A549 (cell line): ENCODE measurements around the gene TAX1BP1. TPM values are rescaled to one million over a fixed set of nuclear protein-coding genes. Genes with fewer than 3 reads are reported as not detected.

Experiments used
- ATAC-seq, 2 experiments: fragments of 200-7000 bp in 1 of 2; fragments of >200 bp in 1 of 2; cut with Nextera tagmentation in 1 of 2; cut with Tn5 transposase in 1 of 2; 3 replicates each; pipeline versions ENCODE4 v1.8.0 to v1.9.1; 2018 to 2020; ENCODE audit warnings: mild to moderate bottlenecking in 1 of 2, moderate library complexity in 1 of 2
- CTCF ChIA-PET: fragments of 300-600 bp; sonication (Branson Sonifier 250); formaldehyde crosslinking; extraction: SDS; loops from one replicate; lab custom pipeline; 2021; ENCODE audit warnings: antibody characterized with exemption, inconsistent platforms; lab: Yijun Ruan, JAX
- POLR2A ChIA-PET: fragments of 350-600 bp; formaldehyde crosslinking; extraction: SDS; loops from one replicate; lab custom pipeline; 2021; ENCODE audit warnings: antibody characterized with exemption, inconsistent platforms; lab: Yijun Ruan, JAX
- DNase-seq, 2 experiments: peaks; one replicate each; pipeline versions ENCODE4 v3.0.0 to v3.0.0-alpha.2; 2011 to 2016; ENCODE audit warnings: low read depth in 1 of 2, low spot score in 1 of 2
- FAIRE-seq: peaks from 2 replicates; lab custom pipeline; 2011; peaks lifted over from hg19 to GRCh38; lab: Jason Lieb, UNC
- H3K27ac ChIP-seq, 2 experiments: fragments of >200 bp; sonication (Bioruptor Twin); formaldehyde crosslinking; 3 replicates each; pipeline ENCODE4 v1.5.1; 2016 to 2017
- H3K4me1 ChIP-seq: fragments of >200 bp; sonication (Bioruptor Twin); formaldehyde crosslinking; 3 replicates; pipeline ENCODE4 v1.6.1; 2016
- H3K4me2 ChIP-seq: fragments of >200 bp; sonication (Bioruptor Twin); formaldehyde crosslinking; 3 replicates; pipeline ENCODE4 v1.6.1; 2016
- H3K4me3 ChIP-seq: fragments of >200 bp; sonication (Bioruptor Twin); formaldehyde crosslinking; 3 replicates; pipeline ENCODE4 v1.5.1; 2016
- H3K9me3 ChIP-seq: fragments of >200 bp; sonication (Bioruptor Twin); formaldehyde crosslinking; 3 replicates; pipeline ENCODE4 v1.6.1; 2016
- CEBPB ChIP-seq, 2 experiments: fragments of >200 bp in 1 of 2; sonication (Bioruptor Twin) in 1 of 2; formaldehyde crosslinking in 1 of 2; IDR thresholded peaks; 2 replicates each; pipeline ENCODE4 v1.6.1; 2012 to 2016
- CHD2 ChIP-seq: fragments of 150-350 bp; IDR thresholded peaks from 2 replicates; pipeline ENCODE4 v1.6.1; 2014; ENCODE audit warnings: low read length; ENCODE audit not compliant: partially characterized antibody
- EHMT2 ChIP-seq: fragments of 200-600 bp; sonication (generic); IDR thresholded peaks from 2 replicates; pipeline ENCODE4 v1.6.1; 2016; ENCODE audit warnings: antibody characterized with exemption, low read depth, mild to moderate bottlenecking, moderate library complexity
- EP300 ChIP-seq, 2 experiments: fragments of >200 bp; sonication (Bioruptor Twin); formaldehyde crosslinking; IDR thresholded peaks; 2 replicates in 1 of 2; 3 replicates in 1 of 2; pipeline ENCODE4 v1.6.1; 2016 to 2017
- FOSB ChIP-seq: fragments of 250-450 bp; sonication (Bioruptor Pico); IDR thresholded peaks from 2 replicates; pipeline ENCODE4 v1.5.0; 2020; ENCODE audit warnings: mild to moderate bottlenecking, moderate library complexity
- HMGXB4 ChIP-seq: fragments of 250-450 bp; sonication (Bioruptor Pico); IDR thresholded peaks from 2 replicates; pipeline ENCODE4 v1.5.0; 2021; ENCODE audit warnings: mild to moderate bottlenecking, moderate library complexity, borderline replicate concordance
- KDM5A ChIP-seq: fragments of 200-600 bp; sonication (generic); IDR thresholded peaks from 2 replicates; pipeline ENCODE4 v1.6.1; 2016; ENCODE audit warnings: antibody characterized with exemption, mild to moderate bottlenecking
- MAFK ChIP-seq: fragments of 450-650 bp; IDR thresholded peaks from 2 replicates; pipeline ENCODE4 v1.6.1; 2014; ENCODE audit not compliant: partially characterized antibody
- MAZ ChIP-seq: fragments of 150-350 bp; IDR thresholded peaks from 2 replicates; pipeline ENCODE4 v1.6.1; 2014; ENCODE audit warnings: antibody characterized with exemption, low read depth, low read length, borderline replicate concordance
- MYC ChIP-seq: IDR thresholded peaks from 2 replicates; pipeline ENCODE4 v1.6.1; 2012; ENCODE audit warnings: mild to moderate bottlenecking, inconsistent platforms, low read length, improper control_type of control experiment, borderline replicate concordance
- NPAS2 ChIP-seq: fragments of 250-450 bp; sonication (Bioruptor Pico); IDR thresholded peaks from 2 replicates; pipeline ENCODE4 v1.8.0; 2022; ENCODE audit warnings: mild to moderate bottlenecking, moderate library complexity, borderline replicate concordance
- TFCP2L1 ChIP-seq: fragments of 250-450 bp; sonication (Bioruptor Pico); IDR thresholded peaks from 2 replicates; pipeline ENCODE4 v1.5.0; 2021; ENCODE audit warnings: mild to moderate bottlenecking
- WGBS: methylation state at CpG from one replicate; pipeline ENCODE4 v1.1.6; 2017; ENCODE audit errors: missing lambda C conversion rate; 5-methylcytosine and 5-hydroxymethylcytosine counted together
- polyA plus RNA-seq, 4 experiments: library from polyadenylated mRNA; depleted of rRNA in 3 of 4; stranded (reverse); fragments of >200 nt; fragmentation: RNase III in 1 of 4; extraction: RNeasy Plus Mini Kit Qiagen cat#74134 plus additional on column Dnase treatment in 1 of 4; gene quantifications; 2 replicates in 3 of 4; 3 replicates in 1 of 4; pipeline ENCODE4 v1.2.3, GENCODE V29; 2011 to 2017
- TF ChIP-seq, protein P1 (sequence below): fragments of >200 bp; sonication (Bioruptor Twin); formaldehyde crosslinking; IDR thresholded peaks from 3 replicates; pipeline ENCODE4 v1.5.1; 2016

The TAX1BP1 gene
- polyA plus RNA-seq, 2 of the 4 experiments (the other 2 are of a cell fraction), result 105 to 180 TPM

DNA sequence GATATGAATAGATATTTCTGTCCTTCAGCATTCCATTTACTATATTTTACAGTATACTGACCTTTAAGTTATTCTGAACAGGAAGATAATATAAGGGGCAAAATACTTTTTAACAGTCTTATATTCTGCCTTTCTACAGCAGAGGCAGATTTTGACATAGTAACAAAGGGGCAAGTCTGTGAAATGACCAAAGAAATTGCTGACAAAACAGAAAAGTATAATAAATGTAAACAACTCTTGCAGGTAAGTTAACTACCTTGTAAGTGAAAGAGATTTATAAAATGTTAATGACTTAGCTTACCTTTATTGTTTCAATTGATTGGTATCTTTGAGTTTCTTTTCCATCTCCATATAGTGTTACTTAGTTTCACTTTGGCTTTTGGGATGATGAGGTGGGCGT lies 56.0 kb downstream of the TAX1BP1 start:
- no peaks in the 10 kb centered on the region for H3K9me3 ChIP-seq
- DNase-seq (no peak), ATAC-seq (no peak), FAIRE-seq (no peak)
- H3K4me2 ChIP-seq, result no peak overlapping the region
- ChIA-PET CTCF (interaction anchor here (0.6 to 3.6 kb wide), 2 partner anchors 21 to 33 kb away, joined by 3 to 9 read pairs; no protein-coding TSS in a partner anchor), POLR2A (no interaction called here)
- 97% methylated on average over 1 of the region's 1 CpG for WGBS
- H3K27ac ChIP-seq, result no peak overlapping the region
- TF ChIP-seq HMGXB4 (CRISPR knock-in tag), result no peak
- peak; percentile 94 for TF ChIP-seq MAFK
- TF ChIP-seq KDM5A, result no peak
- TF ChIP-seq NPAS2, result no peak
- TF ChIP-seq MYC, result no peak
- no peak for TF ChIP-seq EP300 (IDR thresholded peaks at IDR 0.05)
- no peak overlapping the region for H3K4me3 ChIP-seq
- peaks cover 10% of the 10 kb centered on the region for H3K4me1 ChIP-seq

GRCh38 chr7:27799212-27799611 lies 59.2 kb downstream of the TAX1BP1 start:
- WGBS, result 94% methylated on average over 2 of the region's 2 CpGs
- no peak for ATAC-seq
- TF ChIP-seq MAFK (peak; percentile 52), FOSB (CRISPR knock-in tag) (no peak)
- DNase-seq, result no peak
- no peak overlapping the region for H3K4me2 ChIP-seq
- no peak overlapping the region for H3K4me3 ChIP-seq
- no peak overlapping the region for H3K27ac ChIP-seq
- no peaks in the 10 kb centered on the region for H3K9me3 ChIP-seq
- ChIA-PET POLR2A (no interaction called here), CTCF (interaction anchor here (1.5 to 3.6 kb wide), 2 partner anchors 22 to 25 kb away, joined by 3 to 9 read pairs; no protein-coding TSS in a partner anchor)
- H3K4me1 ChIP-seq, result peaks cover 13% of the 10 kb centered on the region
- FAIRE-seq, result no peak

GRCh38 chr7:27802999-27803398 lies 63.0 kb downstream of the TAX1BP1 start:
- DNase-seq (no peak), ATAC-seq (no peak)
- ChIA-PET CTCF (interaction anchor here (0.6 to 1.1 kb wide), 2 partner anchors 57 to 570 kb away, joined by 3 to 5 read pairs; no protein-coding TSS in a partner anchor), POLR2A (no interaction called here)
- no peaks in the 10 kb centered on the region for H3K9me3 ChIP-seq
- 85% methylated on average over 2 of the region's 2 CpGs for WGBS
- H3K4me1 ChIP-seq, result peaks cover 16% of the 10 kb centered on the region
- no peak overlapping the region; the same call in 2 of the 3 replicates for H3K4me2 ChIP-seq
- TF ChIP-seq CEBPB (IDR thresholded peaks at IDR 0.05), result peak; percentile 9 to 62; a peak in 2 of 4 replicates
- TF ChIP-seq EHMT2, result no peak
- TF ChIP-seq, all 56 proteins: peak for 1
- H3K27ac ChIP-seq, result no peak overlapping the region
- no peak for FAIRE-seq
- H3K4me3 ChIP-seq, result no peak overlapping the region

- FAIRE-seq (no peak), DNase-seq (no peak), ATAC-seq (no peak)
- TF ChIP-seq, protein P1, sequence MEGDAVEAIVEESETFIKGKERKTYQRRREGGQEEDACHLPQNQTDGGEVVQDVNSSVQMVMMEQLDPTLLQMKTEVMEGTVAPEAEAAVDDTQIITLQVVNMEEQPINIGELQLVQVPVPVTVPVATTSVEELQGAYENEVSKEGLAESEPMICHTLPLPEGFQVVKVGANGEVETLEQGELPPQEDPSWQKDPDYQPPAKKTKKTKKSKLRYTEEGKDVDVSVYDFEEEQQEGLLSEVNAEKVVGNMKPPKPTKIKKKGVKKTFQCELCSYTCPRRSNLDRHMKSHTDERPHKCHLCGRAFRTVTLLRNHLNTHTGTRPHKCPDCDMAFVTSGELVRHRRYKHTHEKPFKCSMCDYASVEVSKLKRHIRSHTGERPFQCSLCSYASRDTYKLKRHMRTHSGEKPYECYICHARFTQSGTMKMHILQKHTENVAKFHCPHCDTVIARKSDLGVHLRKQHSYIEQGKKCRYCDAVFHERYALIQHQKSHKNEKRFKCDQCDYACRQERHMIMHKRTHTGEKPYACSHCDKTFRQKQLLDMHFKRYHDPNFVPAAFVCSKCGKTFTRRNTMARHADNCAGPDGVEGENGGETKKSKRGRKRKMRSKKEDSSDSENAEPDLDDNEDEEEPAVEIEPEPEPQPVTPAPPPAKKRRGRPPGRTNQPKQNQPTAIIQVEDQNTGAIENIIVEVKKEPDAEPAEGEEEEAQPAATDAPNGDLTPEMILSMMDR, result no peak
- no peak for TF ChIP-seq MAZ
- no peak for TF ChIP-seq TFCP2L1
- H3K4me2 ChIP-seq, result no peak overlapping the region
- H3K27ac ChIP-seq, result no peak overlapping the region
- ChIA-PET POLR2A (no interaction called here), CTCF (no interaction called here)
- no peak overlapping the region for H3K4me3 ChIP-seq
- peaks cover 26% of the 10 kb centered on the region for H3K4me1 ChIP-seq
- H3K9me3 ChIP-seq, result no peaks in the 10 kb centered on the region
- WGBS, result 86% methylated on average over 3 of the region's 3 CpGs
Observed at GRCh38 chr7:27804139-27804538, 64.2 kb downstream of the TAX1BP1 start.

DNA sequence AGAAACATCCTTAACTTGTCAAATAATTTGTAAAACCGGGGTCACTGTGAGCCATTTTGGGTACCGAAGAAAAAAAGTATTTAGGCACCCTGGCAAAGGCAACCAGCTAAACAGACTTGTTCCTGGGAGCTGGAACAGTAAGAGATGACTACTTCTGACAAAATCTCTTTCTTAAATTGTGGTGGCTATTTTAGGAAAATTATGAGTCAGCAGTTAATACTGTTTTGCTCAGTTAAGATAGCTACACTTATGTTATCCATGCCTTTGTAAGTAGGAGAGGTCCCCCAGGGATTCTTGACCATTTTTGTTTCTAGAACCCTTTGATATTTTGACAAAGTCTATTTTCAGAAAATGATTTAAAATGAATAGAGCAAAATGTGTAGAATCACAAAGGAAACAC lies 68.7 kb downstream of the TAX1BP1 start:
- H3K4me1 ChIP-seq, result peaks cover 12% of the 10 kb centered on the region
- ChIA-PET POLR2A (no interaction called here), CTCF (no interaction called here)
- ATAC-seq (peak in 1 of 2 experiments; percentile 42; a peak in 2 of 6 replicates), FAIRE-seq (no peak), DNase-seq (no peak)
- no peak overlapping the region for H3K4me3 ChIP-seq
- no peak overlapping the region for H3K27ac ChIP-seq
- 91% methylated on average over 2 of the region's 2 CpGs for WGBS
- H3K9me3 ChIP-seq, result no peaks in the 10 kb centered on the region
- no peak for TF ChIP-seq CHD2
- peak; percentile 92 for TF ChIP-seq MAFK
- peak overlapping the region; percentile 30; the same call in 2 of the 3 replicates for H3K4me2 ChIP-seq
